ENCODE results near the gene RRP1.

Gene RRP1, protein sequence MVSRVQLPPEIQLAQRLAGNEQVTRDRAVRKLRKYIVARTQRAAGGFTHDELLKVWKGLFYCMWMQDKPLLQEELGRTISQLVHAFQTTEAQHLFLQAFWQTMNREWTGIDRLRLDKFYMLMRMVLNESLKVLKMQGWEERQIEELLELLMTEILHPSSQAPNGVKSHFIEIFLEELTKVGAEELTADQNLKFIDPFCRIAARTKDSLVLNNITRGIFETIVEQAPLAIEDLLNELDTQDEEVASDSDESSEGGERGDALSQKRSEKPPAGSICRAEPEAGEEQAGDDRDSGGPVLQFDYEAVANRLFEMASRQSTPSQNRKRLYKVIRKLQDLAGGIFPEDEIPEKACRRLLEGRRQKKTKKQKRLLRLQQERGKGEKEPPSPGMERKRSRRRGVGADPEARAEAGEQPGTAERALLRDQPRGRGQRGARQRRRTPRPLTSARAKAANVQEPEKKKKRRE

DNA sequence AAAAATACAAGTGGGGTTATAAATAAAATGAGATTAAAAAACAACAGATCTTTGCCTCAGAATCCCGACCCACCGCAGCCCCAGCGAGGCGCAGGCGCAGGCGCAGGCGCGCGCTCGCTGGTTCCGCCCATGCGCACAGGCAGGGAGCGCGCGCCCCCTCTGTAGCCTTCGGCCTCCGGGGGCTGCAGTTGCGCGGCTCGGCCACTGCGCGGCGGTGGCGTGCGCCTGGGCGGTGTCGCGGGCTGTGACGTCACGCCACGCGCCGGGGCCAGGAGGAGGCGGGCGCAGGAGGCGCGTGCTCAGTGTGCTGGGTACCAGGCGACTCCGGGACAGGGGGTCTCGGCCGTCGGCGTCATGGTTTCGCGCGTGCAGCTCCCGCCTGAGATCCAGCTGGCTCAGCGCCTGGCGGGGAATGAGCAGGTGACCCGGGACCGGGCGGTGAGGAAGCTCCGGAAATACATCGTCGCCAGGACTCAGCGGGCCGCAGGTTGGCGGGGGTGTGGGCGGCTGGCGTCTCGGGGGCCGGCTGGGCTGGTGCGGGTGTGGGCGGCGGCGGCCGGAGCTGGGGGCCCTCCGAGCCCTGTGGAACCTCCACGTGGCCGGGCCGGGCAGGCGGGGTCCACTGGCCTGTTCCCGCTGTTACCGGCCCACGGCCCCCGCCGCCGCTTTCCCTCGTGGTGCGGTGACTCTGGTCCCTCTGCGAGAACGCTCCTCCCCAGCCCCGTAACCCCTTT lies at the start of gene RRP1:
RRP1 (plus strand) TSS at position 302 of the 734 bp plus-strand sequence; CDS start at position 355, 53 bp downstream.
- DNase-seq: peak; percentile 93

DNA sequence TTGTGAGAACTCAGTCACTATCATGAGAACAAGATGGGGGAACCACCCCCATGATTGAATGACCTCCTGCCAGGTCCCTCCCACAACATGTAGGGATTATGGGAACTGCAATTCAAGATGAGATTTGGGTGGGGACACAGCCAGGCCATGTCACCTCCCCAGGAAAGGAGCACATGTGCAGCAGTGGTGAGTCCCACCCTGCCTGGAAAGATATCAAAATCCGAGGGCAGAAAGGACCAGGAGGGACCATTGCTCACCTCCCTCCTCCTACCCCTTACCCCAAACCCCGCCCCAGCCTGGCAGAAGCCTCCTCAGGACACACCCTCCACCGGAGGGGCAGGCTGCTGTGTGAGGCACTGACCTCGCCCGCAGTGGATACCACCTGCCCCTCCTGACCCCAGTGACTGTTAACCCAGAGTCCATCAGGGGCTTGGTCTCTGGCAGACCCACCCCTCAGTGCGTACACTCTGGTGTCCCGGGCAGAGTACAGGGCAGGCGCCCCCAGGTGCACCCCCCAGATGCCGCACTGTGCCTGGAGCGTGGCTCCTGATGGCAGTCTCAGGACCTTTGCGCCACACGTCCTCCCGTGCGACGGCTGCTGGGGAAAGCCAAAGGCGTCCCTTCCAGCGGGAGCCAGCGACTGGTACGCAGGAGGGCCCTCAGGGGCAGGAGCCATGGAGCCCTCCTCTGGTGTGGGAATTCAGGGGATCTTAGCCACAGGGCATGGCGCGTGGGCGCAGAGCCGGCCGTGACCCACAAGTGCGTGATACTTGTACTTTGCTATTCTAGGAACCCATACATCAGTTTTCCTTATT lies 49.5 kb upstream of the RRP1 start:
- DNase-seq: no peak

DNA sequence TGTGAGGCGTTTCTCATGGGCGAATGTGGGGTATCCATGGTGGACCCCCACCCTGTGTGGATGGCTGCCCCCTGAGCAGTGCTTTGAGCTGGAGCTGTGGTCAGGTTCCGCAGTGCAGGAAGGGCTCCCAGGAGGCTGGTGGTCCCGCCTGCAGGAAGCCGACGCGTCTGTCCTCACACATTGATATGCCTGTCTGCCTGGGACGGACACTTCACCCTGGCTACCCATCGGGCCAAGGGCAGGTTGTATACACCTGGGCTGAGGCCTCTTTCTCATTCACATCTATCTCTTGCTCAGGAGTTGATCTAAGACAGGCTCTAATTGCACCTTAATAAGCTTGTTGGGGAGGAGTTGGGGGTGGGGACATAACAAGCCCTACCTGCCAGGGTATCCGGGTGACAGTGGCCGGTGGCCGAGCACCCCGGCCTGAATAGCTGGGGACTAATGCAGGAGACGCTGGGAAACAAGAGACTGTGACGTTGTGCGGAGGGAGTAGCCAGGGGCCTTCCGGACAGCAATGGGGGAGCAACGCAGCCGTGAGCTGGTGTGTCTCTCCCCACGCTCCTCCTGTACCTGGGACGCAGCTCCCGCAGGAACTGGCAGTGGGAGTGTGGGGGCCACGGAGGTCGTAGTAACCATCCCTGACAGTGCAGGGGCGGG lies 48.8 kb upstream of the RRP1 start:
- no peak for DNase-seq

DNA sequence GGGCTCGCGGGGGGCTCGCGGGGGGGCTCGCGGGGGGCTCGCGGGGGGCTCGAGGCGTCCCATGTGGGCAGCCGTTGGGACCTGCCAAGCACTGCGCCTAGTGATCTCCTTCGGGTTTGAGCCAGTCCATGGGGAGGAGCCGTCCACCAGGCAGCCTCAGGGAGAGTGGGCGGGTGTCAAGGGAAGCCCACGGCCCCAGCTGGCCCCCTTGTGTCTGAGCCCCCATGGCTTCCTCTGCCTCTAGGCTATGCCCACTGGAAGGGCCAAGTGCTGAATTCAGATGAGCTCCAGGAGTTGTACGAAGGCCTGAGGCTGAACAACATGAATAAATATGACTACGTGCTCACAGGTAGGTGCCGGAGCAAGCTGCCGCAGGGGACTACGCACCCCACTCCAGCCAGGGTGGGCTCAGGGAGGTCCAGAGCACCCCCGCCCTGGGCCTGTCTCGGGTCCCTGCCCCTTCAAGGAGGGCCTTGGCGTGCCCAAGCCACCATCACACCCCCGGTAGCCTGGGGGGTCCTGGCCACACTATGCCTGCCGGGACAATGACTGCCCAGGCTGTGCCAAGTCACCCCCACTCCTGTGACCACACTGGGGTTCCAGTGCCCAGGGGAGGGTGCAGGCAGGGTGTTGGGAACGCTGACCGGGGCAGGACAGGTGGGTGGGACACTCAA lies 47.8 kb upstream of the RRP1 start:
- no peak for DNase-seq

DNA sequence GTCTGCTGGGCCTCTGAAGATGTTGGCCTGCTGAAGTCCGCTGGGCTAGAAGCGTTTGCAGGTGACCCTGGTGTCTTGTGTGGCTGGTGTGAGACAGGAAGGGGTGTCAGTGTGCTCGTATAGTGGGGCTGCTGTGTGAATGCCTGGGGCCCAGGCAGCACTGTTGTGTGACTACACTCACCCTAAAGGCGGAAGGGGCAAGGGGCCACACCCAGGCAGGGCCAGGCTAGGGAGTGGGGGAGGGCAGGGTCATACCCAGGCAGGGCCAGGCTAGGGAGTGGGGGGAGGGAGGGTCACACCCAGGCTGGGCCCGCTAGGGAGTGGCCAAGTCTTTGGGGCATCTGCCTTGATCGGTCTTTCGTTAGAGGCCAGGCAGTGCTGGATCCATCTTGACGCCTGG lies 45.4 kb upstream of the RRP1 start:
- DNase-seq: no peak

DNA sequence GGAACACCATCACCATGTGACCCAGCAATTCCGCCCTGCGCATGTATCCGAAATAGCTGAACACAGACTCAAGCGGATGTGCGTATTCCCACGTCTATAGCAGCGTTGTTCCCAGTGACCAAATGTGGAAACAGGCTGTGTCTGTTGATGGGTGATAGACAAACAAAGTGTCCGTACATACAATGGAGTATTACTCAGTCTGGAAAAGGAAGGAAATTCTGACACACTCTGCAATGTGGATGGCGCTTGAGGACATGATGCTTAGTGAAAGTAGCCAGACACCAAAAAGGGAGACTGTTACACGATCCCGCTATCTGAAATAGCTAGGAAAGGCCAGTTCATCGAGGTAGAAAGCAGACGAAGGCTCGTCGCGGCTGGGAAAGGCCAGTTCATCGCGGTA lies 44.7 kb upstream of the RRP1 start:
- DNase-seq: no peak

DNA sequence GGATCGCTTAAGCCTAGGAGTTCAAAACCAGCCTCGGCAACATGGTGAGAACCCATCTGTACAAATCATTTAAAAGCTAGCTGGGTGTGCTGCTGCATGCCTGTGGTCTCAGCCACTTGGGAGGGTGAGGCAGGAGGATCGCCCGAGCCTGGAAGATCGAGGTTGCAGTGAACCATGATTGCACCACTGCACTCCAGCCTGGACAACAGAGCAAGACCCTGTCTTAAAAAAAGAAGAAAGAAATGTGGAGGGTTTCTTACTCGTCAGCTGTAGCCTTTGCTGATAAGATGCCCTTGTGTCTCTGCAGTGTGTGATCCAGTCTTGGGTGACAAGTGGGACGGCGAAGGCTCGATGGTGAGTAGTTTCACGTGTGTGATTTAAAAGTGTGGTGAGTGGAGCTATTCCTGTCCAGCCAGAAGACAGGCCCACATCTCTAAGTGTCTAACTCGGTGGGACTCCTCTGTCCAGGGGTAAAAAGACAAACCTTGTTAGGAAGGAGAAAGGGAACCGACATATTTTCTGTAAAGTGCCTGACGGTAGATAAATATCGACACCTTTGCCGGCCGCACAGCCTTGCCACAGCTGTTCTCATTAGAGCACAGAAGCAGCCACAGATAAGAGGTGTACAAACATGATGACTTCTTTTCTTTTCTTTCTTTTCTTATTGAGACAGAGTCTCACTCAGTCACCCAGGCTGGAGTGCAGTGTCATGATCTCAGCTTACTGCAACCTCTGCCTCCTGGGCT lies 43.4 kb upstream of the RRP1 start:
- no peak for DNase-seq

DNA sequence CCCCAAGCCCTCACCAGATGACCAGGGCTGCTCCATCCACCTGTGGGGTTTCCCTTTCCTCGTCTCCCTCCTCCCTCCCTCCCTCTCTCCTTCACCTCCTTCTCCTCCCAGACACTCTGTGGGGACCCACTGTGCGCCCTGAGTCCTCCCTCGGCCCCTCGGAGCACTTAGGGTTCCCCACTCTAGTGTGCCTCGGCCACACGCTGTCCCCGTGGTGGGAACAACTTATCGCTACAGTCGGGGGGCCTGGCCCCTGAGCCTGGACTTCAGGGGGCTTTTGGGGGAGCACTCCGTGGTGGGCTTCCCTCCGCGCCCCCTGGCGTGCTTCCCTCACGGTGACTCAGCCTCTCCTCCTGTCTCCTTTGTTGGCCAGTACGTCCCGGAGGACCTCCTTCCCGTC lies 40.8 kb upstream of the RRP1 start:
- no peak for DNase-seq

DNA sequence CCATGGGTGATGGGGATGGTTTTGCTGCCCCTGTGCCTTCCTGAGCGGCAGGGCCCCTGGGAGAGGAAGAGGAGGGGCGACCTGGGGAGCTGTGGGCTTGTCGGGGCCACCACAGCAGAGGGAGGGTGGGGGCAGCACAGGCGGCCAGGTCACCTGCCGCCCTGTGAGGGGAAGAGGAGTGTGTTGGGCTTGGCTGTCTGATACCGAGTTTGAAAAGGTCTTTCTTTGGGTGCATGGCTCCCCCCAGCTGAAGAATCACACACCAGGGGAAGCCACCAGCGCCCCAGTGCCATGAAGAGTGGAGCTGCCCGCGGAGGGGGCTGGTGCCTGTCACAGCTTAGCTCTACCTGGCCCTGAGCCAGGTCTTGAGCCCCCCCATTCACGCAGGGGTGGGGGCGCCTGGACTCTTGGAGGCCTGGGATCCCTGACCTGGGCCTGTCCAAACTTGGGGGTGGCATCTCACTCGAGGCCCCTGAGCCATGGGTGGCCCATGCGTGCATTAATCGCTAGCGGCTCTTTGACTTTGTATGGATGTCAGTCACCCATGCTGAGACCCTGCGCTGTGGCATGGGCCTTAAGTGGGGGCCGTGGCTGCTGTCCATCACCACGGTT lies 39.6 kb upstream of the RRP1 start:
- DNase-seq: no peak

DNA sequence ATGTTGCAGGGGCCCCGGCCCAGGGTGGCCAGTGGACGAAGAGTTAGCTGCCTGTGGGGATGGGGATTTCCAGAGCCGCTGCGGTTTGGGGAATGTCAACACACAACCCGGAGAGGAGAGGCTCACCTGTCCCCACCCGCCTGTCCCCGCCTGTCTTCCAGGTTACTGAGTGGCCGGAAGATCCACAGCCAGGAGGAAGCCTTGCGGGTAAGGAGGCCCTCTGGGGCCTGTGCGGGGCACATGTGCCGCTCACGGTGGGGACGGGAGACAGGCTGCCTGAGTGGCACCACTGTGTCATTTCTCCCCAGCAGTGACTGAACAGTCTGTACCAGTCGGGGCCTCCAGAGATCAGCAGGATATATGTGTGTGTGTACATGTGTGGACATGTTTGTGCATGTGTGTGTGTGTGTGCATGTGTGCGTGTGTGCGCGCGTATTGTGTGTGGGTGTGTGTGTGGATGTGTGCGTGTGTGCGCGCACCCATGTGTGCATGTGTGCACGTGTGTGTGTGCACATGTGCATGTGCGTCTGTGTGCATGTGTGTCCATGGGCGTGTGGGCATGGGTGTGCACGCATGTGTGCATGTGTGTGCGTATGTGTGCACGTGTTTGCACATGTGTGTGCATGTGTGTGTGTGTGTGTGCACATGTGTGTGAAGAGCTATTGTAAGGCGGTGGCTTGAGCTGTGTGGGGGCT lies 38.9 kb upstream of the RRP1 start:
- no peak for DNase-seq

DNA sequence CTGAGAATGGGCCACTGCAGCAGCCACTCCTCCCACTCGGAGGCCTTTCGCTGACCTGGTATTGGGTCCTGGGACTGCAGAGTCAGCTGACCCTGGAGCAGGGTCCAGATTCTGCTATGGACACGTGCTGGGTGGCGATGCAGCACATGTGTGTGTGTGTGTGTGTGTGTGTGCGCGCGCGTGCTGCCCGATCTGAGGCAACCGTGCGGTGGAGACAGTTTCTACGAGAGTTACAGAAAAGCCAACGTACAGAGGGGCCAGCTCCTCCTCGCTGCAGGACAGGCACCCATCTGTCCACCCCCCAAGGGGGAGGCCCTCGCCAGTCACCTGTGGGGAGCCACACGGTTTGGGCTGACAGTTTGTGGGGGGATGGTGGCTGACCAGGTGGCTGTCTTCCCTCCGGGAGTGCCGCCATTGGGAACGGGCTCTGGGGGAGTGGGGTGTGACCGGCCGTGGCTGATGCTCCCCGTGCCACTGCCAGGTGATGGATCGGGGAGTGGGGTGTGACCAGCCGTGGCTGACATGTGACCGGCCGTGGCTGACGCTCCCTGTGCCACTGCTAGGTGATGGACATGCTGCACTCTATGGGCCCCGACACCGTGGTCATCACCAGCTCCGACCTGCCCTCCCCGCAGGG lies 37.3 kb upstream of the RRP1 start:
- no peak for DNase-seq

DNA sequence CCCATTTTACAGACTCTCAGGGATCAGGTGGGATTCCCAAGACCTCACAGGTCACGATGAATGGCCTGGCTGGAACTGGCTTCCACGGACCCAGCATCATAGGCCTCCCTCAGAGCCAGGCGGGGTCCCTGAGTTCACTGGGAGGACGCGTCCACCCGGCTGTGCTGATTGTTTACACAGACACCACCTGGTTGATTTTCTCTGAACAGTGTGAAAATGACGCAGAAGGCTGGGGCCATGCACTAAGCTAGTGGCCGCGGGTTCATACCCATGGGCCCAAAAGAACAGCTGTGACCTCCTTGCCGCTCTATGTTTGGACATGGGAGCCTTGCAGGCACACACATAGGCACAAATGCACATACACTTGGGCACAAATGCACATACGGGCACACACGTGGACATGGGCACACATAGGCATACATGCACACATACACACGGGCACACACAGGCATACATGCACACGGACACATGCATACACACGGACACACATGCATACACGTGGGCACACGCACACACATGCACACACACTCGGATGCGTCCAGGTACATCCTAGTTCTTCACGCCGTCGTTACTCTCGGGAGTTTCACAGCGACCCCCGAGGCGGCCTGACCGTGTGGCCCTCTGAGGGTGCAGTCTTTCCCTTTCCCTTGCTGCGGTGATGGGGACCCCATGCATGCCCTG lies 36.5 kb upstream of the RRP1 start:
- DNase-seq: no peak

DNA sequence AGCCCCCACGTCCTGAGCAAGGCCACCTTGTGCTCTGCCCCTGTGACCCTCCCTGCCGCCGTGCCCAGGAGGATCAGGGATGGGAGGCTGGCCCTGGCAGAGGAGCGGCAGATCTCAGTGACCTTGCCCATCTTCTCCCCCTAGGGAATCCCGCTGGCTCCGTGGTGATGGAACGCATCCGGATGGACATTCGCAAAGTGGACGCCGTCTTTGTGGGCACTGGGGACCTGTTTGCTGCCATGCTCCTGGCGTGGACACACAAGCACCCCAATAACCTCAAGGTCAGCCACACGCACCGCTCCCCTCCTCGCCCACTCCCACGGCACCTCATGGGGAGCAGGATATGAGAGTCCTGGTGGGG lies 36.0 kb upstream of the RRP1 start:
- DNase-seq: no peak

DNA sequence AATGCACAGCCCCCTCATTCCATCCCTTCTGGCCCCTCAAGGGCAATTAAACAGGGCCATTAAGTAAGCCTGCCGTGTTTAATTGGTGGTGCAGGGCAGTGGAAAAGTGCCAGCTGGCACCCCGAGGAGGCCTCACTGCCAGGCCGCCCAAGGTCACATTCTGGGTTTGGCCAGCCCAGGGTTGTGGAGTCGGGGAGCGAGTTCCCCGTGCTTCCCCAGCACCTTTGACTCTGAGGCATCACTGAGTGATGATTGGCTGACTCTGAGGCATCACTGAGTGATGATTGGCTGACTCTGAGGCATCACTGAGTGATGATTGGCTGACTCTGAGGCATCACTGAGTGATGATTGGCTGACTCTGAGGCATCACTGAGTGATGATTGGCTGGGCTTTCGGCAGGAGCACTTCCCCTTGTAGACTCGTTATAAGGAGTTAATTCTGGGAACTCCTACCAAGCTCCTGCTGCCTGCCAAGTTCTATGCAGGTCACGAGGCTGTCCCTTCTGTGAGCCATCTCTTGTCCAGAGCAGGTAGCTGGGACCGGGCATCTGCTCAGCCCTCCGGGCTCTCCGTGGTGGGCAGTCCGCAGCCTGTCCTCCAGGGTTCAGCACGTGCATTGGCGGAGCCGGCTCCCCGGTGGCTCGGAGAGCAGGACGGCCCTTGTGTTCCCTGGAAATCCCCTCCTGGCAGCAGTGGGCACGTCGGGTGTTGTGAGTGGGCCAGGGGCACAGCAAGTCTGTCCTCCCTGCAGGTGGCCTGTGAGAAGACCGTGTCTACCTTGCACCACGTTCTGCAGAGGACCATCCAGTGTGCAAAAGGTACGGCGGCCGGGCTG lies 34.2 kb upstream of the RRP1 start:
- DNase-seq: no peak

DNA sequence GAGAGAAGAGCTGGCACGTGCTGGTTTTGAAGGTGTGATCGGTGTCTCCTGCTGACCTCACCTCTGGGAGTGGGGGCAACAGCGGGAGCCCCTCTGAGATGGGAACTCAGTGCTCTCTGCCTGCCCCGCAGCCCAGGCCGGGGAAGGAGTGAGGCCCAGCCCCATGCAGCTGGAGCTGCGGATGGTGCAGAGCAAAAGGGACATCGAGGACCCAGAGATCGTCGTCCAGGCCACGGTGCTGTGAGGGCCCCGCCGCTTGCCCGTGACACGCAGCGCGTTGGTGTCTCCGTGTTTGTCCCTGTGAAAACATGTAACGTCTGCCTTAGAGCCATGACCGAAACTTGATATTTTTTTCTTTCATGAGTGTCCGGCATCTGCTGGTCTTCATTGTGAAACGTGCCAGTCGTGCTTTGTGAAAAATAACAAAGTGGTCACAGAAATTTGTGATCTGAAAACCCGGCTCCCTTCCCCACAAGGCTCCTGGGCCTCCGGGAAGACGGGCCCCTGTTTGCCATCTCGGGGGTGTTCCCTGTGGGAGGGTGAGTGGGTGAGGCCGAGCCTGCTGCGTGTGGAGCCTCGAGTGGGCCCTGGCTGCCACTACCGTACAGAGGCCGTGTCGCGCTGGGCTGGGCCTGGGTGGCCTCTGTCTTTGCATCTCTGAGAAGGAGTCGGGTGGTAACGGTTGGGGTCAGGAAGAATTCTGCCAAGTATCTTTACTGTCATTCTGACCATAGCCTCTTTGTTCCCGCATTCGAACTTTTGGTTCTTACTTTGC lies 33.4 kb upstream of the RRP1 start:
- no peak for DNase-seq

DNA sequence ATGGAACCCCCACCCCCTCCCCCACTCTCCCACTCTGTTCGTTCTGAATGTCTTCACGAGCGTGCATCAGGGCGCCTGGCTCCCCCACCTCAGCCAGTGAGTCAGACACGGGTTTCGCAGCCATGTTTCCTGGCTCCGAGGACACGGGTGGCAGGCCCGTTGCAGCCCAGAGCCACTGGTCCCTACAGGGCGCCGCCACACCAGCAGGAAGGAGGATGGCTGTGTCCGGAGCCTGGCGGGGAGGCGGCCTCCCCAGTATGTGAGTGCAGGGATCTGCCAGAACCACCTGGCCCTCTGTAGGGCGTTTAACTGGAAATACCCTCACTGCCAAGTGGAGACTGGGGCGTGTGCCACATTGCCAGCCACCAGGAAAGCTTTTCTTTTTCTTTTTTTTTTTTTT lies 31.8 kb upstream of the RRP1 start:
- no peak for DNase-seq

DNA sequence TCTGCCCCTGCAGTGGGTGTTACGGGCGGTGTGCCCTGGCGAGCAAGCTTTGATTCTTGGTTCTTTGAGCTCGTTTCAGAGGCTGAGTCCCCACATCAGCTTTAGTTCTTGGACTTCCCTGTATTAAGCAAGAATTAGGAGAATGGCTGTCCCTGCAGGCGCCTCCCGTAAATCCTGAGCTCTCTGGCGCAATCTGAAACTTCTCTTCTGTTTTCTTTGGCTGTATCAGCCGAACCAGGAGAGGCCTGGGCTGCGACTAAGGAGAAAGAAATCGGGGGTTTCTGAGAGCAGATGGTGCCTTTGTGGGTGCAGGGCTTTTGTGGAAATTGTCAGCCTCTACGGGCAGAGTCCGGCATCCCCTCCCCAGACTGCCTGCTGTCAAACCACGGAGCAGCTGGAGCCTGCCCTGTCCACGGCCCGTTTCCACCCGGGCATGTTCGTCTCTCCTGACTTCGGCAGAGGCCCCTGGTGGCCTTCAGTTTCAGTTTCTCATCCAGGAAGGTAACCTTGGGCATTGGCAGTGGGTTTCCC lies 31.2 kb upstream of the RRP1 start:
- no peak for DNase-seq

All from NCI-H2107 (cell line).